ENCODE results near the gene MICAL2. TPM values are rescaled to one million over a fixed set of nuclear protein-coding genes. Genes with fewer than 3 reads are reported as not detected.

MICAL2 gene
- total RNA-seq, 2 donors from 2014 or later, result 151 to 231 TPM

GRCh38 chr11:12259956-12260355 lies 149.6 kb downstream of the MICAL2 start:
- intact Hi-C loops (cut with DNase I), result no loop called here
- peak; percentile 61 for DNase-seq (ENCODE audit: low spot score)

DNA sequence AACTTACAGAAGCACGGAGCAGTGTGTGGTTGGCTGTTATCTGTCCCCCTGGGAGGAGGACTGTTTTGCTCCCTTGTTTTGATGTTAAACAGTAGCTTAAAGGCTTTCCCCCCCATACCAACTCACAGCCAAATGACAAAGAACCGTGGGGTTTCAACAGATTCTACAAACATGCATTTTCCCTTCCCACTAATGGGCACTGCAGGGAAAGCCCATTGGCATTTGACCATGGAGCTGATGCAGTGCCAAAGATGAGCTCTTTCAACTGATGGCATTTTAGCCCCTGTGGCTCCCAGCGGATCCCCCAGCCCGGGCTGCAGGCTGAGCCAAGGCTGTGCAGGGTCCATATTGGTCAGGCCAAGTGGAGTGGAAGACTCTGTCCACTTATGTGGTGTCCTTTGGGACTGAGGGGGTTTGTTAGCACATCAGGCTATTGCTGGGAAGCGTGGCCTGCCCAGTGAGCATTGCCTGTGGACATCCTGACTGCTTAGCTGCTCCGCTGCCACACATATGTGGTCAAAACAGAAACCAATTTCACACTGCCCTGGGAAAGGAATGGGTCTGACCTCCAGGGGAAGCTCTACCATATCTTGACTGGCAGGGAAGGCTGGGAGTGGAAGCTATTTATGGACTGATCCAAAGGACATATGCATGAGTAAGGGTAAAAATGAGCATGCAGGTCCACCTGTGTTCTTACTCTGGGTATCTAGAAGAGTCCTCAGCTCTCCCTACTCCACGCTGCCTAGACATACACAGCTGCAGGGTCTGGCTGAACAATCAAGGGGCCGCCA lies 150.5 kb downstream of the MICAL2 start:
- no peak for DNase-seq (ENCODE audit: low spot score)
- intact Hi-C loops (cut with DNase I), result no loop called here

GRCh38 chr11:12261551-12261950 lies 151.2 kb downstream of the MICAL2 start:
- no peak for DNase-seq (ENCODE audit: low spot score)
- intact Hi-C loops (cut with DNase I), result no loop called here

DNA sequence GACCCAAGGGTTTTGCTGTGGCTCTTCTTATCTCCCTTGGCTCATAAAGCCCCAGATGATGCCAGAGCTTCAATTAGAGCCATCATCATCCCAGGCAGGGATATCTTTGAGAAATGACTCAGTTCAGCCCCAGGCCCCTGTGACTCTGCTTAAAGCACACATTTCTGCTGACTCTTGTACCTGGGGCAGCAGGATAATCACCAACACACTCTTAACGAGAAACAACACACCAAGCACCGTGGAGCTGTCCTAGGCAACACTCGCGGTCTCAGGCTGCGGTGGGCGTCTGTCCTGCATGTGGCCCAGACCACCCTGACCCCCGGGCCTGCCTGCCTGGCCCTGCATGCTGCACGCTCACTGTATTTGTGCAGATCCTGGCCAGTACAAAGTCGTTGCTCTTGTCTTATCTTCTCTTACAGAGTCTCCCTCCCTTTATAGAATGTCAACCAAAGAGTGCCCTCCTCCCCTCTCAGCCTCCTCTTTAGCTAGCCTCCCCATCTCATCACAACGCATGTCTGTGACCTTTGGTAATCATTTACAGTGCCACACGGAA lies 152.8 kb downstream of the MICAL2 start:
- peak; percentile 79 for DNase-seq (ENCODE audit: low spot score)
- intact Hi-C loops (cut with DNase I), result no loop called here

GRCh38 chr11:12264361-12264760 lies 154.0 kb downstream of the MICAL2 start:
- intact Hi-C loops (cut with DNase I), result no loop called here
- peak; percentile 31 for DNase-seq (ENCODE audit: low spot score)

DNA sequence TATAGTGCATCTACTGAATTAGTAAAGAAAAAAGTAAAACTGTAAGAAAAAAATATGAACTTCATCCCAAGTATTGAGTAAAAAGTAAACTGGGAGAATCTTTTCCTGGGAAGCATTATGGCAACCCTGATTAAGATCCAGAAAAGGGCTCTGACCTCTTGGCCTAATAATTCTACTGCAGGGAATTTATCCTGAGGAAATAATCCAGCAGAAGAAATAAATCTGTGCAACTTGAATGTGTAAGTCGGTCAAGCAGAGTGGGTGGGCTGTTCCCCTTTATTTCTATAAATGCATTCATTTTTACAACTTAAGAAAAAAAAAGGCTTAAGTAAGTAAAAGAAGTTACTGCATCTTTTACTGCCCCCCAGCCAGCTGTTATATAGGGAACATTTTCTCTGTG lies 155.7 kb downstream of the MICAL2 start:
- DNase-seq (ENCODE audit: low spot score), result no peak
- intact Hi-C loops (cut with DNase I), result no loop called here

- peak; percentile 54 for DNase-seq (ENCODE audit: low spot score)
- intact Hi-C loops (cut with DNase I), result no loop called here
Observed at GRCh38 chr11:12266943-12267342, 156.6 kb downstream of the MICAL2 start.

DNA sequence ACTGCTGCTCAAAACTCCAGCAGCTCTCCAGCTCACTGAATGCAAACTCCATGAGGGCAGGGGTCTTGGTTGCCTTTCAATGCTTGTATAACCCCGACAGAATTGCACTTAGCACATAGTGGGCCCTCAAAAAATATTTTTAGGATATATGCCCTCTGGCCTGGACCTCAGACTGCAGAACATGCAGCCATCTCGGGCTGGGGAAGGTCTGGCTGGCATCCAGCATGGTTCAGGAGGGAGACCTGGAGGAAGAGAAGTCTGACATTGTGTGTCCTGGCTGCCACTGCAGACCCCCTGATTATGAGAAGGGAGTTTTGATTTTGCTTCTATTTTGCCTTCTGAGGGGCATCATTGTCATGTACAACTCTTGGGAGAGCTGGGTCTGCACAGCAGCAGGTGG lies 157.5 kb downstream of the MICAL2 start:
- DNase-seq (ENCODE audit: low spot score), result peak; percentile 55
- intact Hi-C loops (cut with DNase I), result no loop called here

DNA sequence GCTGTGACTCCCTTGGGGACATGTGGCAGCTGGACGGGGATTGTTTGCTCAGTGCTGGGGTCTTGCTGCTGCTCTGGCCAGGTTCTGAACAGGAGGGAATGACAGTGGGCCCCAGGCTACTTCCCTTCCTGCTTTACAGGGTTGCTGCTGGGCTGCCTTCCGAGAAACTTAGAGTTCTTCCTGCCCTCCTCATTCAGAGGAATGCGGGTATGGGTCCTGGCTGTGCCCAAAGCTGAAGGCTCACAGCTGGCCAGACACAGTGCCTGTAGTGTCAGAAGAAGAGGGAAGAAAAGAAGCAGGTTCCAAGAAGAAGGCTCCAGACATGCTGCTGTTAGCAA lies 158.7 kb downstream of the MICAL2 start:
- DNase-seq (ENCODE audit: low spot score), result peak; percentile 68
- intact Hi-C loops (cut with DNase I), result no loop called here

DNA sequence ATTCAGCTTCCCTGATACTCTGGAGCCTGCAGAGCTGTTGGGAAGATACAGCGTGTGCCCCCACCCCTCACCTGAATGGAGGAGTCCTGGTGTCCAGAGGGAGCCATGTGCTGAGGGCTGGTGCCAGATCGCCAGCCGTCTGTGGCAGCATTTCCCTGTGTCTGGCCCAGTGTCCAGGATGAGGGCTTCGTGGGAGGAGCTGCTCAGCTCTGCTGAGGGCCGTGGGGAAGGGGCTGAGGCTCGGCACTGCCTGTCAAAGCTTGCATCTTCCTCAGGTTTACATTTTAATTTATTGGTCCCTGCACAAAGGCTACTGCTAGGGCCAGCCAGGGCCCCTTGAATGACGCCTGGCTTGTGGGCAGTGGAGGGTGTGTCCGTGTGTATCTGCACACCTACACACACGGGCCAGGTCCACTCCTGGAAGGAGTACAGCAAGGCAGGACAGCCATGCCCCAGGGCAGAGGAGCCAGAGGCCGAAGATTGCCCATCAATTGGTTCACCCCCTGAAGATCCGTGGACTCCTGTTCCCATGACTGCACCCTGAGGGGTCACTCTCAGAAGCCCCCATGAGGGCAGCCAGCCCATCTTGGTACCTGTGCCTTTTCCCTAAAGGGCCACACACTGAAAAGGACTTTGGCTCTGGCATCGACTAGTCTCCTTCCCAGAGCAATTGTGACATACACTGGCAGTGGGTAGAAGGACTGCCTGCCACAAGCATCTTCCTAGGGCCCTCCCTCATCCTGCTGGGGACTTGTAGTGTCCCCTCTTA lies 159.2 kb downstream of the MICAL2 start:
- peak; percentile 76 for DNase-seq (ENCODE audit: low spot score)
- intact Hi-C loops (cut with DNase I), result loop anchor here (10.0 kb wide), 3 partner anchors 175 to 465 kb away; no protein-coding TSS in a partner anchor

DNA sequence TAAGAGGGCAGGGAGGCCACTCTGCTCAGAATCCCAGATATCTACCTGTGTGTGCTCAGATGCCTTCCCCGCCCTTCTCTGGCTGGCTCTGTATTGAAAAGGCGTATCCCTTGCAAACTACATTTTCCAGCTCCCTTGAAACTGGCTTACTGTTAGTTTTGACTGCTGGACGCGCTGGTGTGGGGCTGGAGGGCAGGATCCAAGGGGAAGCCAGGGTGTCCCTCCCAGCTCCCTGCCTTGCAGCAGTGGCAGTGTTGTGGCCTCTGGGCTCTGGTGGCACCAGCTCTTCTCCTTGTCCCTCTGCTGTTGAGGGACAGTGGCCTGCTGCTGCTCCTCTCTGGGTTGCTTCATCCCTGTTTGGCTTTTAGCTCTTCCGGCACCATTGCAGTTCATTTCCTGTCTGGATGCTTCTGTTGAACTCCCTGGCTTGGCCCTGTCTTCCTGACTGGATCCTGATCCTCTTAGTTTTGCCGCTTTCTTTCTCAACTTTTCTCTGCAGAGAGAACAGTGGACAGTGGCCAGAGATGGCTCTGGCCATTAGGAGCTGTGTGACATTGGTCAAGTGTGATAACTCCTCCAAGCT lies 159.9 kb downstream of the MICAL2 start:
- DNase-seq (ENCODE audit: low spot score), result peak; percentile 59
- intact Hi-C loops (cut with DNase I), result loop anchor here (10.0 kb wide), 3 partner anchors 176 to 466 kb away; no protein-coding TSS in a partner anchor

- intact Hi-C loops (cut with DNase I), result loop anchor here (10.0 kb wide), 3 partner anchors 176 to 466 kb away; no protein-coding TSS in a partner anchor
- DNase-seq (ENCODE audit: low spot score), result peak; percentile 54
Observed at GRCh38 chr11:12270817-12271216, 160.4 kb downstream of the MICAL2 start.

GRCh38 chr11:12271241-12271640 lies 160.9 kb downstream of the MICAL2 start:
- intact Hi-C loops (cut with DNase I), result loop anchor here (10.0 kb wide), 3 partner anchors 176 to 466 kb away; no protein-coding TSS in a partner anchor
- peak; percentile 61 for DNase-seq (ENCODE audit: low spot score)

DNA sequence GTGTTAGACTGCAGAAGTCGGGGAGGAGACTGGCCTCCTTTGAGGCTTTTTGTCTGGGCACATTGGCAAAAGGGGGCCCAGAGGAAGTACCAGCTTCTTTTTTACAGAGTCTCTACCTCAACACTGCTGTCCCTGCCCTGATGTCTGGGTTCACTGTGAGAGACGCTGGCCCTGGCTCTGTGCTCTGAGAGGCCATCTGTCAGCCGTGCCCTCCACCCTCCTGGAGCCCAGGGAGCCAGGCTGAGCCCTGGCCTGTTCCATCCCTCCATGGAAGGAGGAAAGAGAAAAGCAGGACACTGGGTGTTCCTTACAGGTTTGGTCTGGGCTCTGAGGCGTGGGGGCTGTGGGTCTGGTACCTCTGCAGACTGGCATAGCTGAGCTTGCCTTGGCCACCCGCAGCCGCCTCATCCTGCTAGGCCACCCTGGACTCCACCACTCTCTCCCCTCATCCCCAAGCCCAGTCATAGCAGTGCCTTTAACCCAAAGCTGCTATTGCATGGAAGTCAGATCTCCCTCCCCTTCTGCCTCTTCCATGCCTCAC lies 161.5 kb downstream of the MICAL2 start:
- peak; percentile 51 for DNase-seq (ENCODE audit: low spot score)
- intact Hi-C loops (cut with DNase I), result loop anchor here (10.0 kb wide), 3 partner anchors 177 to 467 kb away; no protein-coding TSS in a partner anchor

GRCh38 chr11:12272821-12273617 lies 162.6 kb downstream of the MICAL2 start:
- DNase-seq (ENCODE audit: low spot score), result peak; percentile 31
- intact Hi-C loops (cut with DNase I), result loop anchor here (10.0 kb wide), 3 partner anchors 178 to 468 kb away; no protein-coding TSS in a partner anchor

DNA sequence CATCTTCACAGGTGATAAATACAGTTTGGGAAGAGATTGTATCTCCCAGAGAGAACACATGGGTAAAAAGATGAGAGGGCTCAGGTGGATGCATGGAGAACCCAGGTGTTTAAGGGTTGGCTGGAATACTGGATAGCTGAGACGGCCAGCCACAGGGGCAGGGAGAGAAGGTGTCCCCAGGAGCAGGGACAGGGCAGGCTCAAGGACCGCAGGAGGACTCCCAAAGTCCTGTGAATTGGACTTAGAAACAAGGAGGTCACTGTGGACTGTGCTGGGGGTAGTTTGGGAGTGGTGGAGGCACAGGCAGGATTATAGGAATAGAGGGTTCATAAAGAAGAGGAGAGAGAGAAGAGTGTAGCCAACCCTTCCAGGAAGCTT lies 163.2 kb downstream of the MICAL2 start:
- DNase-seq (ENCODE audit: low spot score), result no peak
- intact Hi-C loops (cut with DNase I), result loop anchor here (10.0 kb wide), 3 partner anchors 179 to 469 kb away; no protein-coding TSS in a partner anchor

DNA sequence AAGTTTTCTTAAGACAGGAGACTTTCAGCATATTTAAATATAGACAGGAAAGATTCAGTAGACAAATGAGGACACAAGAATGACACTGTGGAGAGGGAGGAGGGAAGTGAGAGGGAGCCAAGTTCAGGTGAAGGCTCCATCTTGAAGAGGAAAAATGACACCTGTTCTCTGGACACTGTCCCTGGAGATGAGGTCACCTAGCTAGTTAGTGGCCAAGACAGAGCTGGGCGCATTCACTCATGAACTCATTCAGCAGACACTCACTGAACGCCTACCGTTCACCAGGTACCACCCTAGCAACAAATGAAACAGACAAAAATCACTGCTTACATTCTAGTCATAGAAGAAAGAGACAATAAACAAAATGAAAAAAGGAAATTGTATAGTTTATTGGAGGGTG lies 163.7 kb downstream of the MICAL2 start:
- no peak for DNase-seq (ENCODE audit: low spot score)
- intact Hi-C loops (cut with DNase I), result loop anchor here (10.0 kb wide), 3 partner anchors 179 to 469 kb away; no protein-coding TSS in a partner anchor

DNA sequence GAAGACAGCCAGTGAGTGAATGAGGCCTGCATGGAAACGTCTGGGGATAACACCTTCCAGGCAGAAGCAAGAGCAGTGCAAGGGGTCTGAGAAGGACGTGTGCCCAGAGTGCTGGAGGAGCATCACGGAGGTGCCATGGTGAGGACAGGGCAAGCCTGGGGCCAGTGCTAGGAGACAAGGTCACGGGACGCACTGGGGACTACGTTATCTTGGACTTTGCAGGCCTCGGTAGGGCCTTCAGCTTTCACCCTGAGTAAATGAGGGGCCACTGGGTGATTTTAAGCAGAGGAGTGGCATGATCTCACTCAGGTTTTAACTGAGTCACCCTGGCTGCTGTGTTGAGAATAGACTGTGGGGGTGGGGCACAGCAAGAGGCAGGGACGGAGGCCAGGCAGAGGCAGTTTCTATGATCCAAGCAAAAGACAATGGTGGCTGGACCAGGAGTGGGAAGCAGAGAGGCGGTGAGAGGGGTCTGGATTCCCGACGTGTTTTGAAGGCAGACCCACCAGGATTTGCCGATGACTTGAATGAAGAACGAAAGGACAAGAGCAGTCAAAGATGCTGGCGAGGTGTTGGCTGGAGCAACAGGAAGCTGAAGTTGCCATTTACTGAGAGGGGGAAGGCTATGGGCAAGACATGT lies 164.3 kb downstream of the MICAL2 start:
- intact Hi-C loops (cut with DNase I), result loop anchor here (10.0 kb wide), 3 partner anchors 180 to 470 kb away; no protein-coding TSS in a partner anchor
- peak; percentile 45 for DNase-seq (ENCODE audit: low spot score)

Data from posterior vena cava (tissue), 2 donors.